Liver (tissue), 3 donors: ENCODE measurements around the gene ASZ1.

Source experiments
- CTCF ChIP-seq: fragments of 150-350 bp; IDR thresholded peaks from 2 replicates; pipeline ENCODE4 v1.5.1; 2017; ENCODE audit warnings: improper control_type of control experiment, low read depth, low read length; ENCODE audit not compliant: missing input control
- GABPA ChIP-seq, 2 donors: IDR thresholded peaks in 1 of 2; conservative IDR thresholded peaks in 1 of 2; 2 replicates each; pipeline ENCODE4 v1.6.1; 2016; ENCODE audit warnings: antibody characterized with exemption in 2 of 2, mild to moderate bottlenecking in 1 of 2, moderate library complexity in 1 of 2
- RAD21 ChIP-seq, 2 donors: IDR thresholded peaks; 2 replicates each; pipeline ENCODE4 v1.6.1; 2016; ENCODE audit warnings: antibody characterized with exemption in 2 of 2, mild to moderate bottlenecking in 2 of 2
- YY1 ChIP-seq: IDR thresholded peaks from 2 replicates; pipeline ENCODE4 v1.6.1; 2016; ENCODE audit warnings: antibody characterized with exemption, mild to moderate bottlenecking
- TF ChIP-seq, protein P1 (sequence below): IDR thresholded peaks from 2 replicates; pipeline ENCODE4 v1.6.1; 2016; ENCODE audit warnings: antibody characterized with exemption
- TF ChIP-seq, protein P2 (sequence below): IDR thresholded peaks from 2 replicates; pipeline ENCODE4 v1.6.1; 2016; ENCODE audit warnings: antibody characterized with exemption, mild to moderate bottlenecking
- donor health status: healthy.
- donor health status: healthy.

DNA sequence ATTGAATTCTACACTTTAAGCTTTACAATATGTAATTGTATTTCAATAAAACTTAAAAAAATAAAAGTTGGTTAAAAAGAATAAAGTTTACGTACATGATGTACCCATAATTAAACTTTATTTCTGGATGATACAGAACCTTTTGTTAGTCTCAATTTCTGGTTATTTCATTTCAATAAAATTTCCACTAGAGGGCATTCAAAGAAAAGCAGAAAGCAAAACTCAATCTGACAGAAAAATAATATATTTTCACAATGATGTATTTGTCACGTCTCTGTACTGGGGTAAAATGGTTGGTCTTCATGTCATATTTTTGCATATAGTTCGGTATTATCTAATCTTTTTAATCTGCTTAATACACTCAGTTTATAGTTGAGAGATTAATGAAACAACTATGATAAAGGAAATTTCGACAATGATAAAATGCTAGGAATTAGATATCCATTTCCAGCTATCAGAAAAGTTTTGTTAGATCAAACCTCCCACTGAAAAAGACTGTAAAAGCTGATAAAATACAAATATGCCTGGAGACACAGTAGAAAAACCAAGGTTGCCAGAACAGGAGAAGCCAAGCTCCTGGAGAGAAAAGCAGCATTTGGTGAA is 27.4 kb downstream of the ASZ1 start:
- TF ChIP-seq CTCF (peak; percentile 30), RAD21 (IDR thresholded peaks at IDR 0.05) (peak; percentile 71 to 75), GABPA (IDR thresholded peaks at IDR 0.05 in 1 of 2, conservative IDR thresholded peaks at IDR 0.05 in 1 of 2) (no peak), YY1 (no peak)
- TF ChIP-seq, protein P1, sequence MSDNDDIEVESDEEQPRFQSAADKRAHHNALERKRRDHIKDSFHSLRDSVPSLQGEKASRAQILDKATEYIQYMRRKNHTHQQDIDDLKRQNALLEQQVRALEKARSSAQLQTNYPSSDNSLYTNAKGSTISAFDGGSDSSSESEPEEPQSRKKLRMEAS = no peak
- TF ChIP-seq, protein P2, sequence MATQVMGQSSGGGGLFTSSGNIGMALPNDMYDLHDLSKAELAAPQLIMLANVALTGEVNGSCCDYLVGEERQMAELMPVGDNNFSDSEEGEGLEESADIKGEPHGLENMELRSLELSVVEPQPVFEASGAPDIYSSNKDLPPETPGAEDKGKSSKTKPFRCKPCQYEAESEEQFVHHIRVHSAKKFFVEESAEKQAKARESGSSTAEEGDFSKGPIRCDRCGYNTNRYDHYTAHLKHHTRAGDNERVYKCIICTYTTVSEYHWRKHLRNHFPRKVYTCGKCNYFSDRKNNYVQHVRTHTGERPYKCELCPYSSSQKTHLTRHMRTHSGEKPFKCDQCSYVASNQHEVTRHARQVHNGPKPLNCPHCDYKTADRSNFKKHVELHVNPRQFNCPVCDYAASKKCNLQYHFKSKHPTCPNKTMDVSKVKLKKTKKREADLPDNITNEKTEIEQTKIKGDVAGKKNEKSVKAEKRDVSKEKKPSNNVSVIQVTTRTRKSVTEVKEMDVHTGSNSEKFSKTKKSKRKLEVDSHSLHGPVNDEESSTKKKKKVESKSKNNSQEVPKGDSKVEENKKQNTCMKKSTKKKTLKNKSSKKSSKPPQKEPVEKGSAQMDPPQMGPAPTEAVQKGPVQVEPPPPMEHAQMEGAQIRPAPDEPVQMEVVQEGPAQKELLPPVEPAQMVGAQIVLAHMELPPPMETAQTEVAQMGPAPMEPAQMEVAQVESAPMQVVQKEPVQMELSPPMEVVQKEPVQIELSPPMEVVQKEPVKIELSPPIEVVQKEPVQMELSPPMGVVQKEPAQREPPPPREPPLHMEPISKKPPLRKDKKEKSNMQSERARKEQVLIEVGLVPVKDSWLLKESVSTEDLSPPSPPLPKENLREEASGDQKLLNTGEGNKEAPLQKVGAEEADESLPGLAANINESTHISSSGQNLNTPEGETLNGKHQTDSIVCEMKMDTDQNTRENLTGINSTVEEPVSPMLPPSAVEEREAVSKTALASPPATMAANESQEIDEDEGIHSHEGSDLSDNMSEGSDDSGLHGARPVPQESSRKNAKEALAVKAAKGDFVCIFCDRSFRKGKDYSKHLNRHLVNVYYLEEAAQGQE = no peak
